ENCODE results near the gene DST. TPM values are rescaled to one million over a fixed set of nuclear protein-coding genes. Genes with fewer than 3 reads are reported as not detected.

Gene DST
- total RNA-seq, 1 experiment from 2014 or later, result 76.0 TPM

- no peaks in the 10 kb centered on the region for H3K9me3 ChIP-seq
- ChIA-PET POLR2A (no interaction called here), CTCF (no interaction called here)
- peak overlapping the region; percentile 45 for H3K27ac Mint-ChIP-seq (ENCODE audit: unreplicated experiment)
- H3K4me3 Mint-ChIP-seq (ENCODE audit: unreplicated experiment), result no peak overlapping the region
- intact Hi-C loops (cut with micrococcal nuclease; ENCODE audit: unreplicated experiment), result no loop called here
- TF ChIP-seq CTCF (IDR thresholded peaks at IDR 0.05; ENCODE audit: insufficient read depth in 1 of 2, low read depth in 1 of 2, low read length in 1 of 2, severe bottlenecking in 1 of 2, unreplicated experiment in 1 of 2), result no peak
- peaks cover 7% of the 10 kb centered on the region for H3K4me1 Mint-ChIP-seq (ENCODE audit: low read depth, unreplicated experiment)
- no peak overlapping the region for H3K4me3 ChIP-seq (ENCODE audit: low read depth, low read length)
- BruUV-seq (replicated peaks), result no TSS peak
- H3K36me3 Mint-ChIP-seq (ENCODE audit: insufficient read depth, unreplicated experiment), result no peaks in the 10 kb centered on the region
- DNase-seq, result no peak
- no peaks in the 10 kb centered on the region; the same call in 1 of the 2 replicates for H3K4me1 ChIP-seq
- H3K27me3 ChIP-seq (replicated peaks; ENCODE audit: control insufficient read depth, insufficient read depth, low read length), result no peaks in the 10 kb centered on the region
- no peaks in the 10 kb centered on the region for H3K27me3 Mint-ChIP-seq (ENCODE audit: insufficient read depth, unreplicated experiment)
- no peaks in the 10 kb centered on the region for H3K36me3 ChIP-seq (ENCODE audit: control insufficient read depth, insufficient read depth, low read length)
- no peaks in the 10 kb centered on the region for H3K9me3 Mint-ChIP-seq (ENCODE audit: unreplicated experiment)
Measured at GRCh38 chr6:56555438-56555872, 87.2 kb downstream of the DST start.

- no TSS peak for BruUV-seq (replicated peaks)
- Mint-ChIP-seq H3K27ac (ENCODE audit: unreplicated experiment) (no peak overlapping the region), H3K27me3 (ENCODE audit: insufficient read depth, unreplicated experiment) (no peaks in the 10 kb centered on the region), H3K4me3 (ENCODE audit: unreplicated experiment) (no peak overlapping the region), H3K4me1 (ENCODE audit: low read depth, unreplicated experiment) (peaks cover 7% of the 10 kb centered on the region), H3K9me3 (ENCODE audit: unreplicated experiment) (no peaks in the 10 kb centered on the region), H3K36me3 (ENCODE audit: insufficient read depth, unreplicated experiment) (no peaks in the 10 kb centered on the region)
- no peak overlapping the region for H3K4me3 ChIP-seq (ENCODE audit: low read depth, low read length)
- intact Hi-C loops (cut with micrococcal nuclease; ENCODE audit: unreplicated experiment), result no loop called here
- ChIA-PET CTCF (no interaction called here), POLR2A (no interaction called here)
- H3K27me3 ChIP-seq (replicated peaks; ENCODE audit: control insufficient read depth, insufficient read depth, low read length), result no peaks in the 10 kb centered on the region
- no peaks in the 10 kb centered on the region for H3K9me3 ChIP-seq
- DNase-seq, result no peak
- TF ChIP-seq CTCF (IDR thresholded peaks at IDR 0.05; ENCODE audit: insufficient read depth in 1 of 2, low read depth in 1 of 2, low read length in 1 of 2, severe bottlenecking in 1 of 2, unreplicated experiment in 1 of 2), result no peak
- H3K4me1 ChIP-seq, result no peaks in the 10 kb centered on the region; the same call in 1 of the 2 replicates
- no peaks in the 10 kb centered on the region for H3K36me3 ChIP-seq (ENCODE audit: control insufficient read depth, insufficient read depth, low read length)
Measured at GRCh38 chr6:56552187-56553130, 90.2 kb downstream of the DST start.

- H3K36me3 Mint-ChIP-seq (ENCODE audit: insufficient read depth, unreplicated experiment), result no peaks in the 10 kb centered on the region
- no peaks in the 10 kb centered on the region for H3K9me3 Mint-ChIP-seq (ENCODE audit: unreplicated experiment)
- no peak for DNase-seq
- no peak for TF ChIP-seq CTCF (IDR thresholded peaks at IDR 0.05; ENCODE audit: insufficient read depth in 1 of 2, low read depth in 1 of 2, low read length in 1 of 2, severe bottlenecking in 1 of 2, unreplicated experiment in 1 of 2)
- no peaks in the 10 kb centered on the region for H3K9me3 ChIP-seq
- intact Hi-C loops (cut with micrococcal nuclease; ENCODE audit: unreplicated experiment), result no loop called here
- POLR2A ChIA-PET, result no interaction called here
- H3K36me3 ChIP-seq (ENCODE audit: control insufficient read depth, insufficient read depth, low read length), result no peaks in the 10 kb centered on the region
- no peaks in the 10 kb centered on the region for H3K27me3 ChIP-seq (replicated peaks; ENCODE audit: control insufficient read depth, insufficient read depth, low read length)
- H3K27me3 Mint-ChIP-seq (ENCODE audit: insufficient read depth, unreplicated experiment), result no peaks in the 10 kb centered on the region
- H3K4me1 Mint-ChIP-seq (ENCODE audit: low read depth, unreplicated experiment), result peaks cover 2% of the 10 kb centered on the region
- H3K4me1 ChIP-seq, result no peaks in the 10 kb centered on the region
- CTCF ChIA-PET, result no interaction called here
- BruUV-seq (replicated peaks), result no TSS peak
- no peak overlapping the region for H3K27ac Mint-ChIP-seq (ENCODE audit: unreplicated experiment)
- no peak overlapping the region for H3K4me3 ChIP-seq (ENCODE audit: low read depth, low read length)
- H3K4me3 Mint-ChIP-seq (ENCODE audit: unreplicated experiment), result no peak overlapping the region
Measured at GRCh38 chr6:56551409-56552120, 91.1 kb downstream of the DST start.

Data from Caco-2 (cell line).